Measurements from ENCODE around the gene PEA15.
A peak's percentile ranks its signal among the peaks of the same experiment; 100 is the strongest.

PEA15 gene

DNA sequence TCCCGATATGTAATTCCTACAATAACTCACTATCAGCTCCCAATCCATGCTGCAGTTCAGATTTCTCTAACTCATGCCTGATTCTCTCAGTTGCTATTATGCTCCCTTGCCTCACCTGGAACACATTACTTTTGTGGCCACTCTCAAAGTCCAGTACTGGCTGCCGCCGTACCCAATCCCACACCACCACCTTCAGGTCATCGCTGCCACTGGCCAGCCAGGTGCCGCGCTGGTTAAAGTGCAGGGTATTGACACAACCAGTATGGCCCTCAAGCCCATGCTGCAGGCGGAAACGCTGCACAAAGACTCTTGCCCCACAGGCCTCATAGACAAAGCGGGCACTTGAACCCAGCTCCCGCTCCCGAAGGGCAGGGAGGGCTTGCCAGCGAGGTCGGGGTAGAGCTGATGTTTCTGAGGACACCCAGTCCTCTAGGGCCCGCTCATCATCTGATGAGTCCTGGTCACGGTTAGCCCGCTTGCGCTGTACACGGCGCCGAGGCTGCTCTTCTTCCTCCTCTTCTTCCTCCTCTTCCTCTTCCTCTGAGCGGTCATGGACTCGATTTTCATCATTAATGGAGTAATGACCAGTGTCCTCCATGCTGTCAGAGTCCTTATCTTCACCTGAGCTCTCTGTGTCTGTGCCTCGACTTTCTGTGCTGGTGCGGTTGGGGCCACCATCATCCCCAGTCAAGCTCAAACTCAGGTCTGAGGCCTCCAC is 34.6 kb downstream of the PEA15 start:
- no peak for DNase-seq (ENCODE audit: low spot score)

DNA sequence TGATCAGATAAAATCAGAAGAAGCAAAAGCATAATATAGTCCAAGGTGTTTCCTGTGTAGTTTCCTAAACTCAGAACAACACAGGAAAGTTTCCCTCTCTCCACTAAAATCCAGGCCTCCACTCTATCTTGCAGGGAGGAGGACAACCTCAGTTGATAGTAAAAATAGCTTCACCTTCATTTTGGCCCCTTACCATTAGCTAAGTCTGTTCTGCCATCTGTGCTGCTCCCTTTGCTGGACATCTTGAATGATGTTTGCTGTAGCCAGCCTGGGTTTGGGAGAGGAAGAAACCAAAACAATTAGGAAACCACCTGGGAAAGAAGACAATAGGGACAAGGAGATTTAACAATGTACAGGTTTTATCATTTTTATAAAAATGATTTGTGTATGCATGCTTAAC is 38.6 kb downstream of the PEA15 start:
- no peak for DNase-seq (ENCODE audit: low spot score)

DNA sequence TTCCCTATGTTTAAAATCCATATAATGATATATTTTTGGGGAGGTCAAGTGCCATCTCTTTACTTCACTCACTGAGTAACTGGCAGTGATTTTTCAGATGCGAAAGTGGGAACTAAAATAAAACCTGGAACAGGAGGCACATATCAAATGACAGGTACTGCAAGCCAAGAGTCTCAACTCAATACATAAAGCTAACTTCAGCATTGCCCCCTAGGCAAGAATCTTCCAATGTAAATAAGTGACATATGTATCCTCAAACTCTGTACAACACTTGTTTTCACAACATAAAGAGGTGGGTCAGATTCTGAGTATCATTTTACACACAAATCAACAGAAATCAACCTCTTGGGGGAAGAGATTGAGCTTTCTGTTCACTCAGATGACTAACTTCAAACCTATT is 39.0 kb downstream of the PEA15 start:
- DNase-seq (ENCODE audit: low spot score), result no peak

DNA sequence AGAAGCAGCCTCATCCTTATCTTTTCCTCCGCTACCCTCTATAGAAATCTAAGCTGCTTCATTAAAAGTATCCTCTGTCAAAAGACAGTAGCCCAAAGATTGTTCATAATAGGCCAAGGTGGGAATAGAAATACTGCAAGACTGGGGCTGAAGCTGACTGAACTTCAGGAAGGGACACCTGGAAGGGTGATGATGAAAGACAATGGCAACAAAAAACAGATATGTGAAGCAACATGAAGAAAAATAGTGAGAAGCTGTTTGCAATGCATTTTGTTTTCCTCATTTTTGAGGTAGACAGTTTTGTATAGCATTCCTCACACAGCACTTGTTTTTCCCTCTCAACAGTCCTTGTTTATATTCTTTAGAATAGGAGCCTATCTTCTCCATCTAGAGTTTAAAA is 40.2 kb downstream of the PEA15 start:
- DNase-seq (ENCODE audit: low spot score), result no peak

DNA sequence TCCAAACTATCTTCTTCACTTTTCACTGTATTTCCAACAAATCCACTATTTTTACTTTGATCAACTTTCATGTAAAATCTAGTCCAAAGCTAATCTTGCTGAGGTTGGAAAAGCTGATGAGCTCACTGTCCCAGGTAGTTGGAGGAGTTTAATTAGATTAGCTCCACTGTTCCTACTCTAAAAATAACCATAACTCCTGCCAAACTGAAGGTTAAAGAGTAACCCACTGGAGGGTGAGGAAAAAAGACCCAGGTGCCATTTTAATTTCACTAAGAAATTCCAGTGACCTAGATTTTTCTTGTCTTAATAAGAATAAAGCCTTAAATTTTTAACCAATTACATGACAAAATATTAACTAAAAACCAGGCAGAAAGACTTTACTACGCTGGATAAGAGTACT is 41.9 kb downstream of the PEA15 start:
- DNase-seq (ENCODE audit: low spot score), result no peak

- no peak for DNase-seq (ENCODE audit: low spot score)
Observed at GRCh38 chr1:160251011-160251410, 45.8 kb downstream of the PEA15 start.

DNA sequence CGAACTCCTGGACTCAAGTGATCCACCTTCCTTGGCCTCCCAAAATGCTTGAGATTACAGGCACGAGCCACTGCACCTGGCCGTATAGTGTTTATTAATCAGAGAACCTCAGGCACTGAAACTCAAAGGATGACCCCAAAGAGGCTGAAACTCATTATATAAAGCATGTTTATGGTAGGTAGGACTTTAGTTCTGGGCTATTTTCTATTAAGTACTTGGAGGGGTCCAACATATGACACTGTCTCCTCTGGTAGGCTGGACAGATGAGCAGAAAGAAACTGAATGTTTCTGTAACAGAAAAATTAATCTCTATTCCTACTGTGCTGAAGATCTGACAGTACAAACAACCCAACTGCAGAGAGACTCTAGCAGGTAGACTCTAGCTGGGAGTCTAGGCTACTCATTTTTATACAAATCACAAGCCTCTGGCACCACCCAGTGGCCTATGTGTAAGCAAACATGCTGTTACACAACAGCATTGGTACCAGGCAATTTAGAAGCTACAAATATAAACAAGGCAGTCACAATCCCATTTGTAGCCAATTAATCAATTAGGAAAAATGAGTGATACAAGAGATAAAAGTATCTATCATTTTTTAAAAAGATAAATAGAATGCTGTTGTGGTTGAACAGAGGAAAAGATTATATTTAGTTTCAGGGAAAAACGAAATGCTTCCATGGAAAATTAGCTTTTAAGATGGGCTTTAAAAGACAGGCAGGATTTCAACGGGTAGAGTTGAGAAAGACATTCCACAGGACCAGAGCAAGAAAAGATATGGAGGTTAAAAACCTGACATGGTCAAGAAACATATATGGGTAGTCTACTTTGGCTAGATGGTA is 46.7 kb downstream of the PEA15 start:
- peak; percentile 64 for DNase-seq (ENCODE audit: low spot score)

GRCh38 chr1:160255781-160256300 is 50.7 kb downstream of the PEA15 start:
- no peak for DNase-seq (ENCODE audit: low spot score)

DNA sequence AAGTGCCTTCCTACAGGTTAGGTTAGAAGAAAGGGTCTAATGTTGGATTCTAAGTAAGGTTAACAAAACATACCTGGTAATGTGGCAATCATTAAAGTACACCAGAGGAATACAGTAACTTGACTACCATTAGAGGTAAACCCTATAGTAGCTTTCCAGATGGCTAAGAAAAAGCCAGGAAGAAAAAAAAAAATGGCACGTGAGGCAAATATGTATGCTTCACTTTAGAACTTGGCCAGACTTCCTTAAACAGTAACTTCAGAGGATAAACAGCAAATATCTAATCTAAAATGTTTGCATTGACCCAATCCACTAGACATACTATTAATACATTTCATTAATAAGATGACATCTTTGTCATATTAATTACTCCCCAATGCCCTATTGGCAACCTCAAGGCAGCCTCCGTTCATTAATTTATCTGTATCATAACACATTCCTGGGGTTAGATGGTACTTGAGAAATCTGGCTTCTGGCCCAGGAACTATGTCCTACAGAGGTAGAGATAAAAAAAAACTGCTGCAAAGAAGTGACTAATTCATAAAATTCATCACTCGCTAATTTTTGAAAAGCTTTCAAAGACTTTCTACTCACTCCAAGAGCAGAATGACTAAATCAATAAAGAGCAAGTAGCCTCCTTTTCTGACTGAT is 51.3 kb downstream of the PEA15 start:
- DNase-seq (ENCODE audit: low spot score), result peak; percentile 29

- no peak for DNase-seq (ENCODE audit: low spot score)
Observed at GRCh38 chr1:160257411-160258015, 52.3 kb downstream of the PEA15 start.

DNA sequence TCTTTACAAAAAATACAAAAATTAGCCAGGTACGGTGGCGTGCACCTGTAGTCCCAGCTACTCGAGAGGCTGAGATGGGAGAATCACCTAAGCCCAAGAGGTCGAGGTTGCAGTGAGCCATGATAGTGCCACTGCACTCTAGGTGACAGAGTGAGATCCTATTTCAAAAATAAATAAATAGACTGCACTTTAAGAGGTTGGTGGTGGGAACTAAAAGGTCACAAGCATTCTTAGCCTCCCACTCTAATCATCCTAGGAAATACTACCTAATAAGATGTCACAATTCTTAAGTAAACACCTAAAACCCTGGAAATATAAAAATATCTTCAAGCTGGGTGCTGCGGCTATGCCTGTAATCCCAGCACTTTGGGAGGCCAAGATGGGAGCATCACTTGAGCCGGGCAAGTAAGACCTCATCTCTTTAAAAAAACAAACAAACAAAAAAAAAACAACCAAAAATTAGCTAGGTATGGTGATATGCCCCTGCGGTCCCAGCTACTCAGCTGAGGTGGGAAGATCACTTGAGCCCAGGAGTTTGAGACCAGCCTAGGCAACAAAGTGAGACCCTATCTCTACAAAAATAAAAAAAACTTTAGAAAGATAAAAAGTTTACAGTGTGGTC is 53.1 kb downstream of the PEA15 start:
- DNase-seq (ENCODE audit: low spot score), result no peak

- peak; percentile 58 for DNase-seq (ENCODE audit: low spot score)
Observed at GRCh38 chr1:160260406-160261382, 55.5 kb downstream of the PEA15 start.

GRCh38 chr1:160261556-160261892 is 56.3 kb downstream of the PEA15 start:
- peak; percentile 68 for DNase-seq (ENCODE audit: low spot score)

DNA sequence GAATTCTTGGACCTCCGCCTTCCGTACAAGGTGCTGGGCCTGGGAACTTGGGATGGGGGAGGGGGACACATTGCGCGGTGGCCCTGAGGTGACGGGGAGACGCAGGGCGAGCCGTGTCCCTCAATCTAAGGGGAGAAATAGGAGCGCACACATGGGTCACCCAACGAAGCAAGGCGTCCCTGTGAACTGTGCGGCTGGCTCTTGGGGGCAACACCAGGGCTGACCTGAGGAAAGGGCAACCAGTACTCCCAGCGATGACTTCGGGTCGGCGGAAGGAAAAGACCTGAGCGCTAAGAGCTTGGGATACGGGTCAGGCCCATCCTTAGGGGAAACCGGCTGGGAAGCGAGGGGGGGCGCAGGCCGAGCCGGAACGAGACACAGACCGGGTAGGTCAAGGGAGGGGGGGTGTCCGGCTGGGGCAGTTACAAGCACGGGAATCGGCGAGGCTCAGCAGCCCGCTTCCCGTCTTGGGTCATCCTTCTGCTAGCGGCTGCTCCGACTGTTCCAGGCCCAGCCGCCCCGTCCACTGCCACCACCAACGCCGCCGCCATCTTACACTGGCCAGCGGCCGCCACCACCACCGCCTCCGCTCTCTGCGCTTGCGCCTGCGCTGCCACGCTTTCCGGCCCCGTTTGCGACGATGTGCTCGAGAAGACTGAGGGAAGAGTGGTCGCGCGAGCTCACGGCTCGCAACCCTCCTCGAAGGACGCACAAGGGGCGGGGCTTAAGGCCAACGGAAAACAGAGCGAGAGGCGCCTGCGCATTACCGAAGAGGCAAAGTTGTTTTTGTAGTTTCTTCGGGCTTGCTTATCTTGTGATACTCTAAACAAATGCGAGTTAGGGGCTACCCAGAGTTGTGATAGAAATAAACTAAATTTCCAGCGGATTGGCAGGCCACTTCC is 57.0 kb downstream of the PEA15 start, which contains the start of gene DCAF8:
TSS of gene DCAF8 (minus strand) at position 657 of the 902 bp plus-strand sequence. CDS start 18,541 bp downstream, outside the sequence.
- peak; percentile 99 for DNase-seq (ENCODE audit: low spot score)

GRCh38 chr1:160264795-160265307 is 59.7 kb downstream of the PEA15 start:
- DNase-seq (ENCODE audit: low spot score), result no peak

Measured in COLO829 (cell line).